GM19240 (cell line): ENCODE results near the gene FYB1.

ENCODE experiments used
- DNase-seq: peaks from one replicate; pipeline ENCODE4 v3.0.0; 2011; ENCODE audit warnings: low spot score; ENCODE audit not compliant: insufficient read length

The FYB1 gene

GRCh38 chr5:39057734-39058133, 161.6 kb downstream of the FYB1 start:
- DNase-seq = no peak

- DNase-seq = no peak
Observed at GRCh38 chr5:39055768-39056398, 163.5 kb downstream of the FYB1 start.
